DOHH2 (cell line): ENCODE data around the gene JCAD.
A peak's percentile ranks its signal among the peaks of the same experiment; 100 is the strongest.

ENCODE experiments used
- H3F3A ChIP-seq: fragments of 200-600 bp; sonication (generic), shearing (Covaris generic); 2 replicates; pipeline ENCODE4 v1.6.0; 2016; ENCODE audit warnings: antibody characterized with exemption, mild to moderate bottlenecking; ENCODE audit not compliant: control insufficient read depth, insufficient read depth
- H3K27ac ChIP-seq: fragments of 200-600 bp; sonication (generic); 2 replicates; pipeline ENCODE4 v1.5.1; 2014; ENCODE audit warnings: low read depth, mild to moderate bottlenecking, low read length, moderate library complexity
- H3K27me3 ChIP-seq: fragments of 200-600 bp; sonication (generic); 2 replicates; pipeline ENCODE4 v1.6.1; 2014; ENCODE audit warnings: mild to moderate bottlenecking, low read length, mixed read lengths; ENCODE audit not compliant: control insufficient read depth
- H3K36me3 ChIP-seq: fragments of 200-600 bp; sonication (generic); 2 replicates; pipeline ENCODE4 v1.6.1; 2014; ENCODE audit warnings: mild to moderate bottlenecking, low read length, moderate library complexity, mixed read lengths; ENCODE audit not compliant: control insufficient read depth
- H3K4me1 ChIP-seq: fragments of 200-600 bp; sonication (generic); 2 replicates; pipeline ENCODE4 v1.6.1; 2014; ENCODE audit warnings: mild to moderate bottlenecking, low read length, mixed read lengths; ENCODE audit not compliant: control insufficient read depth
- H3K4me2 ChIP-seq: fragments of 200-600 bp; sonication (generic); 2 replicates; pipeline ENCODE4 v1.6.0; 2014; ENCODE audit warnings: mild to moderate bottlenecking, low read length, moderate library complexity
- H3K4me3 ChIP-seq: fragments of 200-600 bp; sonication (generic); 2 replicates; pipeline ENCODE4 v1.5.1; 2014; ENCODE audit warnings: mild to moderate bottlenecking, low read length, mixed read lengths
- H3K79me2 ChIP-seq: fragments of 200-600 bp; sonication (generic); 2 replicates; pipeline ENCODE4 v1.6.1; 2014; ENCODE audit warnings: mild to moderate bottlenecking, low read length, mixed read lengths; ENCODE audit not compliant: control insufficient read depth
- H3K9me2 ChIP-seq: fragments of 200-600 bp; sonication (generic); replicated peaks from 2 replicates; pipeline ENCODE4 v1.6.1; 2014; ENCODE audit warnings: mild to moderate bottlenecking, low read length, mixed read lengths; ENCODE audit not compliant: control insufficient read depth
- H3K9me3 ChIP-seq: fragments of 200-600 bp; sonication (generic); 2 replicates; pipeline ENCODE4 v1.6.1; 2014; ENCODE audit warnings: antibody characterized with exemption, low read length, mixed read lengths; ENCODE audit not compliant: control insufficient read depth, insufficient read depth
- H4K20me1 ChIP-seq: fragments of 200-600 bp; sonication (generic); 2 replicates; pipeline ENCODE4 v1.6.0; 2014; ENCODE audit warnings: low read depth, mild to moderate bottlenecking, antibody characterized with exemption, low read length, moderate library complexity; ENCODE audit not compliant: control insufficient read depth, insufficient read depth
- EZH2phosphoT487 ChIP-seq: fragments of 200-600 bp; sonication (generic); IDR thresholded peaks from 2 replicates; pipeline ENCODE4 v1.6.1; 2017; ENCODE audit warnings: borderline replicate concordance, mild to moderate bottlenecking, antibody characterized with exemption, low read length, moderate library complexity, mixed read lengths
- TF ChIP-seq, protein P1 (sequence below): fragments of 200-600 bp; sonication (generic); IDR thresholded peaks from one replicate; pipeline ENCODE4 v1.5.1; 2014; ENCODE audit warnings: antibody characterized with exemption, mild to moderate bottlenecking, low read depth, low read length; ENCODE audit not compliant: poor library complexity, severe bottlenecking

JCAD gene

DNA sequence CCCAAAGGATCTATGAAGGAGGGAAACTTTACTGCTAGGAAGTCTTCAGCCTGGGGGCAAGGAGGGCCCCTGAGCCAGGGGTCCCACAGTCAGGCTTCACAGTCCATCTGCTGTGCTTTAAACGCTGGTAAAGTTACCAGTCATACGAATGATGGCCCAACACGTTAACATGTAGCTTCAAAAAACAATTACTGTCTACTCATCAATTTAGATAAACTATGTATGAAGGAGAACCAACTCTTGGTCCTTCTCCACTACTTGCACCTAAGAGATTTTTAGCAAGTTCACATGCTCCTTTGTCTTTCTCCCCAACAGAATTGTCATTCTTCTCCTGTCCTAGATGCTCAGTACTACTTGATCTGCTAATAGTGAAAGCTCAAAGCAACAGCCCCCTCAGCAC, 16.6 kb downstream of the JCAD start:
- peaks cover 12% of the 10 kb centered on the region for H3K27me3 ChIP-seq
- no peaks in the 10 kb centered on the region for H3K9me2 ChIP-seq
- no peak for TF ChIP-seq EZH2phosphoT487
- TF ChIP-seq, protein P1, sequence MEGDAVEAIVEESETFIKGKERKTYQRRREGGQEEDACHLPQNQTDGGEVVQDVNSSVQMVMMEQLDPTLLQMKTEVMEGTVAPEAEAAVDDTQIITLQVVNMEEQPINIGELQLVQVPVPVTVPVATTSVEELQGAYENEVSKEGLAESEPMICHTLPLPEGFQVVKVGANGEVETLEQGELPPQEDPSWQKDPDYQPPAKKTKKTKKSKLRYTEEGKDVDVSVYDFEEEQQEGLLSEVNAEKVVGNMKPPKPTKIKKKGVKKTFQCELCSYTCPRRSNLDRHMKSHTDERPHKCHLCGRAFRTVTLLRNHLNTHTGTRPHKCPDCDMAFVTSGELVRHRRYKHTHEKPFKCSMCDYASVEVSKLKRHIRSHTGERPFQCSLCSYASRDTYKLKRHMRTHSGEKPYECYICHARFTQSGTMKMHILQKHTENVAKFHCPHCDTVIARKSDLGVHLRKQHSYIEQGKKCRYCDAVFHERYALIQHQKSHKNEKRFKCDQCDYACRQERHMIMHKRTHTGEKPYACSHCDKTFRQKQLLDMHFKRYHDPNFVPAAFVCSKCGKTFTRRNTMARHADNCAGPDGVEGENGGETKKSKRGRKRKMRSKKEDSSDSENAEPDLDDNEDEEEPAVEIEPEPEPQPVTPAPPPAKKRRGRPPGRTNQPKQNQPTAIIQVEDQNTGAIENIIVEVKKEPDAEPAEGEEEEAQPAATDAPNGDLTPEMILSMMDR, result no peak

DNA sequence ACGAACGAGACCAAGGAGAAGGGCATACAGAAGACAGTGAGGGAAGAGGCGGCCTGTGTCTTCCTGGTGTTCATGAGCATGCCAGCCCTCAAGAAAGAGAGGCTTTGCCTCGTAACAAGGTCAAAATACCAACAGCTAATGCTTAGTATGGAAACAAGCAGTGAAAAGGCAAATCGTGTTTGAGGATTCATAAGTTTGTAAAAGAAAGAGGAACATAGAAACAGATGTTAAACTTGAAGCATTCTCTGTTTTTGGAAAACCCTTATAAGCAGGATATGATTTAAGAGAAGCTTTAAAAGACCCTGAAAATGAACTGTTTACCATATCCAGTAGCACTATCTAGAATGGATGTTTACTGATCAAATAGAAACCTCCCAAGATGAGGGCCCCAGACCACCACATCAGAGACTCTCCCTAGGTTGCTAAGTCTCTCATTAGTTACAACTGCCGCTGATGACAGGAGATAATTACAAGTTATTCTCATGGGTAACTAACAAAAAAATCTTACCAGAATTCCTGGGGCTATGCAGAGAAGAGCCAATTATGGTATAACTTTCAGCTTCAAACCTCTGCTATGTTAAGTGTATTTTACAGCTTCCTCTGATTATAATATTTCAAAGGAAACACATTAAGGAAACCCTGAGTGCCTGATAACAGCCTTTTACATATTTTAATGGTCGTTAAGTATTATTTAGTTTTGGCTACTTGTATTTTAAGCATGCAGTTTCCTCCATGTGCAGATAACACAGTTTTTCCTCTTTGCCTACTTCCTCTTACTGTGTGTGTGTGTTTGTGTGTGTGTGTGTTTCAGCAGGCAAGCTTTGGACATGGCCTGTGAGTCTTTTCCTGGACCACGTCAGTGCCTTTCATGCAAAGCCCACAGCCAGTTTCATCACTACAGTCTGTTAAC, 17.9 kb downstream of the JCAD start:
- peaks cover 6% of the 10 kb centered on the region; the same call in 1 of the 2 replicates for H3K27me3 ChIP-seq
- no peak overlapping the region for H3K4me3 ChIP-seq
- TF ChIP-seq, protein P1, result no peak
- TF ChIP-seq EZH2phosphoT487, result no peak
- 0 out of 2 replicates have a peak overlapping the region, but pooled peaks have one; percentile 23 for H3K4me2 ChIP-seq
- no peaks in the 10 kb centered on the region for H3K36me3 ChIP-seq
- H3K27ac ChIP-seq, result no peak overlapping the region
- H3K79me2 ChIP-seq, result no peaks in the 10 kb centered on the region
- no peaks in the 10 kb centered on the region for H3F3A ChIP-seq
- H3K9me3 ChIP-seq, result no peaks in the 10 kb centered on the region
- H4K20me1 ChIP-seq, result no peaks in the 10 kb centered on the region
- peaks cover 23% of the 10 kb centered on the region for H3K4me1 ChIP-seq
- H3K9me2 ChIP-seq, result no peaks in the 10 kb centered on the region

More for the DNA sequence above, 16.6 kb downstream of the JCAD start:
- no peak overlapping the region for H3K27ac ChIP-seq
- no peaks in the 10 kb centered on the region for H4K20me1 ChIP-seq
- no peaks in the 10 kb centered on the region for H3F3A ChIP-seq
- H3K79me2 ChIP-seq, result no peaks in the 10 kb centered on the region
- H3K4me2 ChIP-seq, result no peak overlapping the region
- no peaks in the 10 kb centered on the region for H3K36me3 ChIP-seq
- no peaks in the 10 kb centered on the region for H3K9me3 ChIP-seq
- no peak overlapping the region for H3K4me3 ChIP-seq
- peaks cover 16% of the 10 kb centered on the region for H3K4me1 ChIP-seq

DNA sequence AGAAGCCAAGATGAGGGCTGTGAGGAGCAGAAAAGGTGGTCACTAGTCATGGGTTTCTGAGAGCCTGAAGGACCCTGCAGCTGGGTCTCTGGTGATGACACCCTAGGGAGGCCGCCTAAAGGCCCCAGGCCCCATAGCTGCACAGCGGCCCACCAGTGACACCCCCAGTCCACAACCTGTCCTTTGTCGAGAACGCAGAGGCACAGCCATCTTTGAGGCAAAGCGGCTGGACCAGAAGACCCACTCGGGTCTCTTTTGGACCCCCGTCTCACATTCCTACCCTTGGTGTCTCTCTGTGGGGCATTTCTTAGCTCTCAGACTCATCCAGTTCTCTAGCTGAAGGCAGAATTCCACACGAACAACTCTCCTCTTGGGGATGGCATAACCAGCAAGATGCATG, 18.8 kb downstream of the JCAD start:
- no peak overlapping the region for H3K27ac ChIP-seq
- H3K79me2 ChIP-seq, result no peaks in the 10 kb centered on the region
- no peak for TF ChIP-seq EZH2phosphoT487
- TF ChIP-seq, protein P1, result no peak
- no peak overlapping the region for H3K4me2 ChIP-seq
- no peaks in the 10 kb centered on the region; the same call in 1 of the 2 replicates for H3K27me3 ChIP-seq
- peaks cover 23% of the 10 kb centered on the region for H3K4me1 ChIP-seq
- no peaks in the 10 kb centered on the region for H3K9me3 ChIP-seq
- no peaks in the 10 kb centered on the region for H3K9me2 ChIP-seq
- H3K36me3 ChIP-seq, result no peaks in the 10 kb centered on the region
- H3F3A ChIP-seq, result no peaks in the 10 kb centered on the region
- no peaks in the 10 kb centered on the region for H4K20me1 ChIP-seq
- no peak overlapping the region for H3K4me3 ChIP-seq
